ENCODE data around the gene GSAP.
A peak's percentile ranks its signal among the peaks of the same experiment; 100 is the strongest.

Gene GSAP

GRCh38 chr7:77409739-77410547 is 6.2 kb downstream of the GSAP start:
- DNase-seq (ENCODE audit: low read depth): peak; percentile 94
- no peak overlapping the region for H3K4me3 ChIP-seq (ENCODE audit: low read depth, low read length)
- TF ChIP-seq POLR2A (IDR thresholded peaks at IDR 0.05; ENCODE audit: extremely low read depth, insufficient read length): no peak
- TF ChIP-seq MAX (IDR thresholded peaks at IDR 0.05; ENCODE audit: low read depth, low read length): 0 out of 2 replicates have a peak, but pooled peaks have one; percentile 45

GRCh38 chr7:77409005-77409738 is 7.0 kb downstream of the GSAP start:
- no peak overlapping the region for H3K4me3 ChIP-seq (ENCODE audit: low read depth, low read length)
- no peak for DNase-seq (ENCODE audit: low read depth)
- TF ChIP-seq POLR2A (IDR thresholded peaks at IDR 0.05; ENCODE audit: extremely low read depth, insufficient read length) (no peak), MYC (IDR thresholded peaks at IDR 0.05; ENCODE audit: low read depth, low read length) (no peak), CTCF (IDR thresholded peaks at IDR 0.05; ENCODE audit: low read depth, low read length) (no peak), MAX (IDR thresholded peaks at IDR 0.05; ENCODE audit: low read depth, low read length) (no peak)

DNA sequence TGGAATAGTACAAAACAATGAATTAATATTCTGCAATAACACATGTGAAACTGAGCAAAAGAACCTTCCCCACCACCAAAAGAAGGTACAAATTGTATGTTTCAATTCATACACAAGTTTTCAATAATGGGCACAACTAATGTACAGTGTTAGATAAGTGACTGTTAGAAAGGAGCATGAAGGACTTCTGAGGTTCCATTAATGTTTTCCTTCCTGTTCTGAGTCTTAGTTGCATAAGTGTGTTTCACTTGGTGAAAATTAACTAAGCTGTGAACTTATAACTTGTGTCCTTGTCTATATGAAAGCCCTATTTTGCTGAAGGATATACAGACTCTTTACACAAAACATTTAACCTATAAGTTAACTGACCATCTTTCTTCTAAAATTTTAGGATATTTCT is 8.2 kb downstream of the GSAP start:
- no peak overlapping the region for H3K4me3 ChIP-seq (ENCODE audit: low read depth, low read length)
- no peak for TF ChIP-seq POLR2A (IDR thresholded peaks at IDR 0.05; ENCODE audit: extremely low read depth, insufficient read length)
- TF ChIP-seq CTCF (IDR thresholded peaks at IDR 0.05; ENCODE audit: low read depth, low read length): no peak
- no peak for TF ChIP-seq MAX (IDR thresholded peaks at IDR 0.05; ENCODE audit: low read depth, low read length)
- TF ChIP-seq MYC (IDR thresholded peaks at IDR 0.05; ENCODE audit: low read depth, low read length): no peak
- DNase-seq (ENCODE audit: low read depth): no peak

GRCh38 chr7:77406421-77406820 is 9.7 kb downstream of the GSAP start:
- no peak overlapping the region for H3K4me3 ChIP-seq (ENCODE audit: low read depth, low read length)
- TF ChIP-seq MAX (IDR thresholded peaks at IDR 0.05; ENCODE audit: low read depth, low read length): no peak
- TF ChIP-seq POLR2A (IDR thresholded peaks at IDR 0.05; ENCODE audit: extremely low read depth, insufficient read length): no peak
- no peak for TF ChIP-seq CTCF (IDR thresholded peaks at IDR 0.05; ENCODE audit: low read depth, low read length)
- no peak for TF ChIP-seq MYC (IDR thresholded peaks at IDR 0.05; ENCODE audit: low read depth, low read length)
- no peak for DNase-seq (ENCODE audit: low read depth)

DNA sequence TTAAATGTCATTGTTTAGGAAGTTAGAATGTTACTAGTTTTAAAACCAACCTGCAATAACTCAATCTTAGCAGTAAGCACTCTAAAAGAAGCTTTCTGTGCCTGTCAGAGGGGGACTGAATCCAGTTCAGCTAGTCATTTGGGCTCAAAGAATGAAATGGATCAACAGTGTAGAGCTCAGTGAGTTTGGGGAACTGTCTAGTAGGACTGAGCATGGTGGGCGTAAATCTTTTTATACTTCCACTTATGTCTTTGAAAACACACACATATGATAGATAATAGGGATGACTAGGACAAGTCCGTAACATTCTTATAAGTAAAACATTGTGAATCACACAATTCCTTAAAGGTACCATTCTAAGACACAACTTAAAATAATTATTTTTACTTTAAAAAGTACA is 11.5 kb downstream of the GSAP start:
- no peak for TF ChIP-seq POLR2A (IDR thresholded peaks at IDR 0.05; ENCODE audit: extremely low read depth, insufficient read length)
- TF ChIP-seq MYC (IDR thresholded peaks at IDR 0.05; ENCODE audit: low read depth, low read length): no peak
- no peak for TF ChIP-seq MAX (IDR thresholded peaks at IDR 0.05; ENCODE audit: low read depth, low read length)
- no peak for TF ChIP-seq CTCF (IDR thresholded peaks at IDR 0.05; ENCODE audit: low read depth, low read length)
- no peak for DNase-seq (ENCODE audit: low read depth)
- H3K4me3 ChIP-seq (ENCODE audit: low read depth, low read length): no peak overlapping the region

DNA sequence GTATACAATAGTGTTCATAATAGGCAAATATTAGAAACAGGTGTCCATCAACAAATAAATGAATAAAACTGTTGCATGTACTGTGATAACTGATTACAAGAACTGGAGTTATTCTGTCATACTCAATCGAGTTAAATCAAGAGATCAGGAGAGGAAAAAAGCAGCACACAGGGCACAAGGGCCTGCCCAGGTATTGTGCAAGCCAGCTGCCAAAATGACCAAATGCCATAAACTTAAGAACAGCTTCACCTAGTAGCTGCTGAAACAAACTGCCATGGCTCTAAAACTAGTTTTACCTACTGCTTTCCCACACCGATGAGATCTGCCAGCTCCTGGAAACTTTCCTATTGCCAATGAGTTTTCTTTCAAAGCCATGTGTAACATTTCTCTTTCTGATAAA is 12.2 kb downstream of the GSAP start:
- DNase-seq (ENCODE audit: low read depth): peak; percentile 40
- TF ChIP-seq CTCF (IDR thresholded peaks at IDR 0.05; ENCODE audit: low read depth, low read length) (no peak), MYC (IDR thresholded peaks at IDR 0.05; ENCODE audit: low read depth, low read length) (no peak), MAX (IDR thresholded peaks at IDR 0.05; ENCODE audit: low read depth, low read length) (no peak), POLR2A (IDR thresholded peaks at IDR 0.05; ENCODE audit: extremely low read depth, insufficient read length) (no peak)
- H3K4me3 ChIP-seq (ENCODE audit: low read depth, low read length): no peak overlapping the region
